HG03196 (cell line): ENCODE results near the gene TPPP2.
A peak's percentile ranks its signal among the peaks of the same experiment; 100 is the strongest.

Source experiments
- ATAC-seq: cut with Tn5 transposase; IDR thresholded peaks from one replicate; pipeline ENCODE4 v1.9.1; 2021; ENCODE audit not compliant: unreplicated experiment

Gene TPPP2

GRCh38 chr14:21056520-21057163, 26.6 kb downstream of the TPPP2 start:
- no peak for ATAC-seq

- ATAC-seq: no peak
Measured at GRCh38 chr14:21057803-21058675, 28.0 kb downstream of the TPPP2 start, which contains the start of gene RNASE8. Gene RNASE8 (plus strand): TSS chr14:21057822. CDS start chr14:21057893, 71 bp downstream.

- ATAC-seq: no peak
Measured at GRCh38 chr14:21058903-21059302, 28.9 kb downstream of the TPPP2 start.

GRCh38 chr14:21059842-21060613, 30.0 kb downstream of the TPPP2 start:
- ATAC-seq: no peak

- ATAC-seq: no peak
Measured at GRCh38 chr14:21060614-21061346, 30.8 kb downstream of the TPPP2 start.

- ATAC-seq: no peak
Measured at GRCh38 chr14:21061347-21061668, 31.3 kb downstream of the TPPP2 start.

GRCh38 chr14:21063479-21063878, 33.5 kb downstream of the TPPP2 start:
- no peak for ATAC-seq

- no peak for ATAC-seq
Measured at GRCh38 chr14:21066882-21067502, 37.0 kb downstream of the TPPP2 start.

GRCh38 chr14:21068521-21069387, 38.7 kb downstream of the TPPP2 start:
- no peak for ATAC-seq

- ATAC-seq: no peak
Measured at GRCh38 chr14:21069388-21070082, 39.5 kb downstream of the TPPP2 start.

- ATAC-seq: no peak
Measured at GRCh38 chr14:21070083-21070609, 40.1 kb downstream of the TPPP2 start, which contains the start of gene ARHGEF40. Gene ARHGEF40 (plus strand): TSS chr14:21070304. CDS start chr14:21070397, 93 bp downstream.

GRCh38 chr14:21070610-21071224, 40.7 kb downstream of the TPPP2 start:
- ATAC-seq: peak; percentile 5

GRCh38 chr14:21071225-21072030, 41.4 kb downstream of the TPPP2 start:
- peak; percentile 64 for ATAC-seq

GRCh38 chr14:21072031-21072473, 42.0 kb downstream of the TPPP2 start:
- no peak for ATAC-seq

GRCh38 chr14:21072781-21073339, 42.8 kb downstream of the TPPP2 start:
- ATAC-seq: no peak

GRCh38 chr14:21073921-21074320, 43.9 kb downstream of the TPPP2 start:
- ATAC-seq: no peak
